NCI-H510A treated with DMSO at 0.1 percent for 48 hours (cell line): ENCODE data around the gene SLC35A4.
"Not testable (repeated sequence)": the region's sequence is repeated elsewhere in the genome, so short reads cannot be mapped to it uniquely, and the experiment has no call there.

Experiments
- DNase-seq: peaks from one replicate; lab custom pipeline; 2025; lab: John Stamatoyannopoulos, UW

The SLC35A4 gene

GRCh38 chr5:140558542-140558941 lies 6.1 kb upstream of the SLC35A4 start:
- DNase-seq = no peak

- DNase-seq = no peak
Measured at GRCh38 chr5:140560227-140560626, 4.4 kb upstream of the SLC35A4 start.

- no peak for DNase-seq
Measured at GRCh38 chr5:140561753-140562523, 2.7 kb upstream of the SLC35A4 start.

GRCh38 chr5:140563596-140563995 lies 1.0 kb upstream of the SLC35A4 start:
- DNase-seq = no peak

GRCh38 chr5:140565024-140565779 lies 574 bp downstream of the SLC35A4 start:
- DNase-seq = no peak

- DNase-seq = no peak
Measured at GRCh38 chr5:140565780-140566095, 1.1 kb downstream of the SLC35A4 start.

GRCh38 chr5:140566665-140567064 lies 2.0 kb downstream of the SLC35A4 start:
- DNase-seq = no peak

- DNase-seq = no peak
Measured at GRCh38 chr5:140567136-140567818, 2.6 kb downstream of the SLC35A4 start.

GRCh38 chr5:140567871-140568270 lies 3.2 kb downstream of the SLC35A4 start:
- no peak for DNase-seq

- no peak for DNase-seq
Measured at GRCh38 chr5:140568443-140569063, 3.9 kb downstream of the SLC35A4 start.

GRCh38 chr5:140569197-140569596 lies 4.6 kb downstream of the SLC35A4 start:
- DNase-seq = no peak

GRCh38 chr5:140570058-140570457 lies 5.4 kb downstream of the SLC35A4 start:
- no peak for DNase-seq

- no peak for DNase-seq
Measured at GRCh38 chr5:140570488-140570887, 5.9 kb downstream of the SLC35A4 start.

- DNase-seq = no peak
Measured at GRCh38 chr5:140571105-140571504, 6.5 kb downstream of the SLC35A4 start.

GRCh38 chr5:140573683-140574082 lies 9.1 kb downstream of the SLC35A4 start:
- no peak for DNase-seq

GRCh38 chr5:140574165-140574564 lies 9.5 kb downstream of the SLC35A4 start:
- no peak for DNase-seq

- no peak for DNase-seq
Measured at GRCh38 chr5:140575309-140575708, 10.7 kb downstream of the SLC35A4 start.

GRCh38 chr5:140576776-140577201 lies 12.2 kb downstream of the SLC35A4 start:
- no peak for DNase-seq

GRCh38 chr5:140579188-140579747 lies 14.6 kb downstream of the SLC35A4 start:
- DNase-seq = not testable (repeated sequence)

- DNase-seq = no peak
Measured at GRCh38 chr5:140587495-140587894, 22.9 kb downstream of the SLC35A4 start.

GRCh38 chr5:140588311-140589070 lies 23.9 kb downstream of the SLC35A4 start:
- no peak for DNase-seq
